GM23338 (cell line): ENCODE measurements around the gene SRMS. TPM values are rescaled to one million over a fixed set of nuclear protein-coding genes. Genes with fewer than 3 reads are reported as not detected.

Source experiments
- ATAC-seq: fragments of 200-7000 bp; cut with Tn5 transposase; 3 replicates; pipeline ENCODE4 v1.9.1; 2020
- DNase-seq: peaks from one replicate; pipeline ENCODE4 v3.0.0-alpha.2; 2015; ENCODE audit warnings: low spot score
- H2AFZ ChIP-seq: fragments of 200-600 bp; sonication (generic); 2 replicates; pipeline ENCODE4 v1.8.0; 2016; ENCODE audit warnings: antibody characterized with exemption, mild to moderate bottlenecking, moderate library complexity
- H3F3A ChIP-seq: fragments of 200-600 bp; sonication (generic); replicated peaks from 2 replicates; pipeline ENCODE4 v1.8.0; 2017; ENCODE audit warnings: antibody characterized with exemption, mixed run types, low read depth
- H3K27ac ChIP-seq: fragments of 200-600 bp; sonication (generic); 2 replicates; pipeline ENCODE4 v1.6.1; 2016; ENCODE audit warnings: low read depth
- H3K27me3 ChIP-seq: fragments of 200-600 bp; sonication (generic); 2 replicates; pipeline ENCODE4 v1.8.0; 2016; ENCODE audit warnings: mild to moderate bottlenecking, mixed run types, moderate library complexity; ENCODE audit not compliant: insufficient read depth
- H3K36me3 ChIP-seq: fragments of 200-600 bp; sonication (generic); 2 replicates; pipeline ENCODE4 v1.8.0; 2016; ENCODE audit warnings: mild to moderate bottlenecking; ENCODE audit not compliant: insufficient read depth
- H3K4me1 ChIP-seq: fragments of 200-600 bp; sonication (generic); 2 replicates; pipeline ENCODE4 v1.8.0; 2016; ENCODE audit warnings: mild to moderate bottlenecking, moderate library complexity; ENCODE audit not compliant: insufficient read depth
- H3K4me2 ChIP-seq: fragments of 200-600 bp; sonication (generic); 2 replicates; pipeline ENCODE4 v1.7.1; 2017; ENCODE audit warnings: mixed run types
- H3K4me3 ChIP-seq: fragments of 200-600 bp; sonication (generic); 2 replicates; pipeline ENCODE4 v1.6.1; 2016; ENCODE audit warnings: mixed run types
- H3K79me2 ChIP-seq: fragments of 200-600 bp; sonication (generic); replicated peaks from 2 replicates; pipeline ENCODE4 v1.8.0; 2017; ENCODE audit warnings: mild to moderate bottlenecking; ENCODE audit not compliant: insufficient read depth
- H3K9me2 ChIP-seq: fragments of 200-600 bp; sonication (generic); 2 replicates; pipeline ENCODE4 v1.8.0; 2017; ENCODE audit not compliant: insufficient read depth
- H4K20me1 ChIP-seq: fragments of 200-600 bp; sonication (generic); replicated peaks from 2 replicates; pipeline ENCODE4 v1.8.0; 2017; ENCODE audit warnings: mild to moderate bottlenecking; ENCODE audit not compliant: insufficient read depth
- H3K27ac Mint-ChIP-seq: 2 replicates; pipeline ENCODE4 v1.8.0; 2020; ENCODE audit warnings: inconsistent platforms, mild to moderate bottlenecking, moderate library complexity, mixed read lengths
- H3K27me3 Mint-ChIP-seq: 3 replicates; pipeline ENCODE4 v1.8.0; 2022; ENCODE audit warnings: low read depth, mild to moderate bottlenecking, moderate library complexity, mixed read lengths, inconsistent platforms; ENCODE audit not compliant: insufficient read depth, poor library complexity
- H3K36me3 Mint-ChIP-seq: 3 replicates; pipeline ENCODE4 v1.8.0; 2021; ENCODE audit warnings: low read depth, mild to moderate bottlenecking, inconsistent platforms, moderate library complexity, mixed read lengths
- H3K4me1 Mint-ChIP-seq: 3 replicates; pipeline ENCODE4 v1.8.0; 2020; ENCODE audit warnings: mild to moderate bottlenecking, inconsistent platforms, mixed read lengths
- H3K4me3 Mint-ChIP-seq: 3 replicates; pipeline ENCODE4 v1.8.0; 2021; ENCODE audit warnings: moderate library complexity, mild to moderate bottlenecking, inconsistent platforms, mixed read lengths
- H3K9me3 Mint-ChIP-seq: 3 replicates; pipeline ENCODE4 v1.8.0; 2020; ENCODE audit warnings: moderate library complexity, mild to moderate bottlenecking, inconsistent platforms, mixed read lengths
- CREB1 ChIP-seq: fragments of 250-450 bp; sonication (Bioruptor Pico); IDR thresholded peaks from 2 replicates; pipeline ENCODE4 v1.5.0; 2020; ENCODE audit warnings: low read depth, mild to moderate bottlenecking, moderate library complexity
- CTCF ChIP-seq, 2 experiments: fragments of 200-600 bp in 1 of 2; sonication (generic) in 1 of 2; conservative IDR thresholded peaks; 2 replicates each; pipeline versions ENCODE4 v1.5.1 to v1.6.1; 2016 to 2017; ENCODE audit warnings: antibody characterized with exemption in 2 of 2, low read depth in 2 of 2, mild to moderate bottlenecking in 2 of 2, moderate library complexity in 1 of 2
- ETS1 ChIP-seq: IDR thresholded peaks from 2 replicates; pipeline ENCODE4 v1.6.1; 2016; ENCODE audit warnings: antibody characterized with exemption
- EZH2 ChIP-seq: fragments of 200-600 bp; sonication (generic); IDR thresholded peaks from one replicate; pipeline ENCODE4 v1.8.0; 2017; ENCODE audit warnings: antibody characterized with exemption, mild to moderate bottlenecking, low read depth; ENCODE audit not compliant: unreplicated experiment
- EZH2phosphoT487 ChIP-seq: fragments of 200-600 bp; sonication (generic); IDR thresholded peaks from one replicate; pipeline ENCODE4 v1.8.1; 2018; ENCODE audit warnings: antibody characterized with exemption; ENCODE audit not compliant: unreplicated experiment
- JUNB ChIP-seq: IDR thresholded peaks from one replicate; pipeline ENCODE4 v1.6.1; 2016; ENCODE audit warnings: antibody characterized with exemption; ENCODE audit not compliant: unreplicated experiment
- NANOG ChIP-seq: IDR thresholded peaks from 2 replicates; pipeline ENCODE4 v1.6.1; 2016; ENCODE audit warnings: antibody characterized with exemption, borderline replicate concordance
- POLR2AphosphoS5 ChIP-seq: IDR thresholded peaks from 2 replicates; pipeline ENCODE4 v1.6.1; 2016; ENCODE audit warnings: antibody characterized with exemption, low read depth
- REST ChIP-seq: IDR thresholded peaks from one replicate; pipeline ENCODE4 v1.6.1; 2018; ENCODE audit warnings: antibody characterized with exemption; ENCODE audit not compliant: unreplicated experiment
- STAT1 ChIP-seq: IDR thresholded peaks from one replicate; pipeline ENCODE4 v1.6.1; 2016; ENCODE audit warnings: antibody characterized with exemption; ENCODE audit not compliant: unreplicated experiment
- ZNF114 ChIP-seq: fragments of 250-450 bp; sonication (Bioruptor Pico); IDR thresholded peaks from 2 replicates; pipeline ENCODE4 v1.5.0; 2020; ENCODE audit warnings: mild to moderate bottlenecking, moderate library complexity
- ZNF331 ChIP-seq: fragments of 250-450 bp; sonication (Bioruptor Pico); IDR thresholded peaks from 2 replicates; pipeline ENCODE4 v1.5.0; 2020; ENCODE audit warnings: low read depth, mild to moderate bottlenecking, moderate library complexity
- ZNF462 ChIP-seq: fragments of 250-450 bp; sonication (Bioruptor Pico); IDR thresholded peaks from 2 replicates; pipeline ENCODE4 v1.5.0; 2020; ENCODE audit warnings: mild to moderate bottlenecking, moderate library complexity
- polyA plus RNA-seq: library from polyadenylated mRNA; unstranded; fragments of >200 nt; fragmentation: Nextera tagmentation; extraction: Ambion mirVana; gene quantifications from 2 replicates; pipeline ENCODE4 v1.2.1, GENCODE V29; 2016
- total RNA-seq: library from RNA; depleted of rRNA; stranded (reverse); fragments of >200 nt; shearing (Covaris generic); gene quantifications from 2 replicates; pipeline ENCODE4 v1.2.3, GENCODE V29; 2014

SRMS gene
- total and polyA plus RNA-seq, 2 experiments from 2014 or later: 0.23 to 0.59 TPM

GRCh38 chr20:63574829-63575743 is 27.5 kb upstream of the SRMS start:
- no peaks in the 10 kb centered on the region for H3K27me3 Mint-ChIP-seq
- ATAC-seq: peak; percentile 7; the same call in 2 of the 3 replicates
- no peak overlapping the region; the same call in 1 of the 2 replicates for H3K4me2 ChIP-seq

More at GRCh38 chr20:63574829-63575743, 27.5 kb upstream of the SRMS start:
- H3K36me3 Mint-ChIP-seq: no peaks in the 10 kb centered on the region
- DNase-seq: no peak
- H3K9me3 Mint-ChIP-seq: no peaks in the 10 kb centered on the region
- Histone ChIP-seq H3F3A (0 out of 2 replicates have a peak, but pooled peaks cover 7% of the 10 kb centered on the region), H3K36me3 (no peaks in the 10 kb centered on the region), H3K9me2 (no peaks in the 10 kb centered on the region), H3K4me3 (no peak overlapping the region), H2AFZ (peak overlapping the region; percentile 69), H4K20me1 (no peaks in the 10 kb centered on the region), H3K27ac (no peak overlapping the region), H3K79me2 (no peaks in the 10 kb centered on the region), H3K4me1 (no peaks in the 10 kb centered on the region; the same call in 1 of the 2 replicates), H3K27me3 (no peaks in the 10 kb centered on the region)
- H3K4me1 Mint-ChIP-seq: no peaks in the 10 kb centered on the region
- peak overlapping the region; percentile 77 for H3K4me3 Mint-ChIP-seq
- H3K27ac Mint-ChIP-seq: no peak overlapping the region
- TF ChIP-seq ZNF331 (CRISPR knock-in tag) (no peak), EZH2 (no peak), NANOG (no peak), EZH2phosphoT487 (no peak), POLR2AphosphoS5 (no peak), ETS1 (no peak), REST (no peak), ZNF462 (CRISPR knock-in tag) (no peak), CTCF (conservative IDR thresholded peaks at IDR 0.05; ENCODE audit: low read depth in 2 of 2) (no peak), JUNB (no peak), CREB1 (CRISPR knock-in tag) (no peak), STAT1 (no peak), ZNF114 (CRISPR knock-in tag) (no peak)
